Measurements from ENCODE around the gene SYNC.
"Not testable (repeated sequence)": the region's sequence is repeated elsewhere in the genome, so short reads cannot be mapped to it uniquely, and the experiment has no call there.

SYNC gene

GRCh38 chr1:32693455-32694174, 9.0 kb downstream of the SYNC start:
- no peak for DNase-seq (ENCODE audit: low read depth in 2 of 2)

GRCh38 chr1:32686387-32686786, 16.2 kb downstream of the SYNC start:
- no peak for DNase-seq (ENCODE audit: low read depth in 2 of 2)

GRCh38 chr1:32685498-32685897, 17.1 kb downstream of the SYNC start:
- no peak for DNase-seq (ENCODE audit: low read depth in 2 of 2)

- DNase-seq (ENCODE audit: low read depth in 2 of 2): no peak
These were observed 18.3 kb downstream of the SYNC start for GRCh38 chr1:32684167-32684811.

- DNase-seq (ENCODE audit: low read depth in 2 of 2): no peak
These were observed 19.2 kb downstream of the SYNC start for GRCh38 chr1:32683397-32683796.

- no peak for DNase-seq (ENCODE audit: low read depth in 2 of 2)
These were observed 20.6 kb downstream of the SYNC start for GRCh38 chr1:32681999-32682398.

- no peak for DNase-seq (ENCODE audit: low read depth in 2 of 2)
These were observed 21.1 kb downstream of the SYNC start for GRCh38 chr1:32681509-32681908.

GRCh38 chr1:32680642-32681041, 21.9 kb downstream of the SYNC start:
- no peak for DNase-seq (ENCODE audit: low read depth in 2 of 2)

- DNase-seq (ENCODE audit: low read depth in 2 of 2): not testable (repeated sequence)
These were observed 22.6 kb downstream of the SYNC start for GRCh38 chr1:32679993-32680392.

- no peak for DNase-seq (ENCODE audit: low read depth in 2 of 2)
These were observed 25.6 kb downstream of the SYNC start for GRCh38 chr1:32676945-32677344.

- not testable (repeated sequence) for DNase-seq (ENCODE audit: low read depth in 2 of 2)
These were observed 33.9 kb downstream of the SYNC start for GRCh38 chr1:32668716-32669115.

- DNase-seq (ENCODE audit: low read depth in 2 of 2): no peak
These were observed 35.5 kb downstream of the SYNC start for GRCh38 chr1:32666901-32667566.

GRCh38 chr1:32665915-32666314, 36.7 kb downstream of the SYNC start:
- DNase-seq (ENCODE audit: low read depth in 2 of 2): no peak

- DNase-seq (ENCODE audit: low read depth in 2 of 2): no peak
These were observed 43.0 kb downstream of the SYNC start for GRCh38 chr1:32659581-32659980.

- no peak for DNase-seq (ENCODE audit: low read depth in 2 of 2)
These were observed 50.2 kb downstream of the SYNC start for GRCh38 chr1:32652244-32652962.

GRCh38 chr1:32651461-32652073, 51.0 kb downstream of the SYNC start:
- DNase-seq (ENCODE audit: low read depth in 2 of 2): no peak

GRCh38 chr1:32650752-32651460, 51.7 kb downstream of the SYNC start, which contains the start of gene RBBP4:
Gene RBBP4 (plus strand): TSS chr1:32651208. CDS start chr1:32651307, 99 bp downstream.
- peak; percentile 95 to 99 for DNase-seq (ENCODE audit: low read depth in 2 of 2)

GRCh38 chr1:32650248-32650751, 52.3 kb downstream of the SYNC start, which contains the start of gene ZBTB8OS:
Gene ZBTB8OS (minus strand): TSS chr1:32650550. CDS start chr1:32650529, 21 bp downstream.
- peak; percentile 68 to 82 for DNase-seq (ENCODE audit: low read depth in 2 of 2)

- DNase-seq (ENCODE audit: low read depth in 2 of 2): peak in 1 of 2 donors; percentile 6
These were observed 55.0 kb downstream of the SYNC start for GRCh38 chr1:32647308-32648134.

- no peak for DNase-seq (ENCODE audit: low read depth in 2 of 2)
These were observed 58.1 kb downstream of the SYNC start for GRCh38 chr1:32644426-32644825.
